Measurements from ENCODE around the gene TUBGCP6. TPM values are rescaled to one million over a fixed set of nuclear protein-coding genes. Genes with fewer than 3 reads are reported as not detected.

Gene TUBGCP6
- total and polyA plus RNA-seq, 10 of the 15 experiments (the other 5 are each of a cell fraction or from before 2014, with no cell fraction given): 0.74 to 41.4 (median 19.4) TPM

- ChIA-PET SMC1A (ENCODE audit: uncharacterized antibody, unreplicated experiment) (no interaction called here), POLR2A (interaction anchor here (0.6 kb wide), 1 partner anchor 14 kb away, joined by 9 read pairs; no protein-coding TSS in a partner anchor), RAD21 (ENCODE audit: unreplicated experiment) (interaction anchor here (0.6 to 1.3 kb wide), 2 partner anchors 58 to 269 kb away, joined by 3 to 4 read pairs; no protein-coding TSS in a partner anchor), CTCF (interaction anchor here (0.6 to 2.3 kb wide), 5 partner anchors 44 to 168 kb away, joined by 3 to 13 read pairs (median 4); no protein-coding TSS in a partner anchor)
- peak; percentile 35 for ATAC-seq
- 67% methylated on average over 27 of the region's 31 CpGs for WGBS (ENCODE audit: insufficient coverage, insufficient replicate concordance, low lambda C conversion rate, missing lambda C conversion rate)
- Histone ChIP-seq H4K20me1 (ENCODE audit: control insufficient read depth, insufficient read depth) (no peaks in the 10 kb centered on the region; the same call in 1 of the 2 replicates), H3K4me3 (no peak overlapping the region), H3K4me2 (ENCODE audit: control insufficient read depth, insufficient read depth) (no peak overlapping the region), H3K9me3 (replicated peaks; ENCODE audit: control insufficient read depth, insufficient read depth, low read length) (no peaks in the 10 kb centered on the region), H3K4me1 (ENCODE audit: control insufficient read depth, insufficient read depth, low read length) (no peaks in the 10 kb centered on the region), H3K27ac (ENCODE audit: control insufficient read depth, insufficient read depth) (no peak overlapping the region), H2AFZ (ENCODE audit: control insufficient read depth, low read depth, low read length) (no peak overlapping the region), H3K27me3 (replicated peaks in 1 of 2; ENCODE audit: control insufficient read depth in 2 of 2, insufficient read depth in 2 of 2, low read length in 1 of 2) (no peaks in the 10 kb centered on the region), H3K36me3 (ENCODE audit: control insufficient read depth in 2 of 2, insufficient read depth in 2 of 2, low read length in 1 of 2) (peaks cover 5 to 21% of the 10 kb centered on the region in 2 experiments; a peak in 3 of 4 replicates), H3K79me2 (ENCODE audit: control insufficient read depth, insufficient read depth, low read length) (no peaks in the 10 kb centered on the region; the same call in 1 of the 2 replicates), H3K9ac (ENCODE audit: control insufficient read depth, insufficient read depth, low read length) (no peak overlapping the region)
- intact Hi-C loops (cut with micrococcal nuclease; ENCODE audit: unreplicated experiment) (loop anchor here (1.0 kb wide), 1 partner anchor 60 kb away; no protein-coding TSS in a partner anchor), in situ Hi-C loops (cut with MboI) (loop anchor here (5.0 kb wide), 1 partner anchor 277 kb away; no protein-coding TSS in a partner anchor)
- FAIRE-seq: no peak
- BruUV-seq (replicated peaks): no TSS peak
- DNase-seq (ENCODE audit: low read depth, low spot score): no peak
- TF ChIP-seq POLR2A (IDR thresholded peaks at IDR 0.05; ENCODE audit: low read depth, low read length) (peak; percentile 9; the same call in 1 of the 2 replicates), ZSCAN29 (IDR thresholded peaks at IDR 0.05) (no peak), EED (IDR thresholded peaks at IDR 0.05; ENCODE audit: low read depth) (no peak), PKNOX1 (IDR thresholded peaks at IDR 0.05) (no peak), JUNB (IDR thresholded peaks at IDR 0.05) (no peak)
These were observed 35.6 kb downstream of the TUBGCP6 start for GRCh38 chr22:50208939-50209892.
